ENCODE measurements around the gene JARID2. TPM values are rescaled to one million over a fixed set of nuclear protein-coding genes. Genes with fewer than 3 reads are reported as not detected.

JARID2 gene
- total RNA-seq, 4 donors from 2014 or later: 6.6 to 8.1 (median 7.5) TPM

GRCh38 chr6:15553031-15553430 is 307.2 kb downstream of the JARID2 start:
- Histone ChIP-seq H3K27me3 (no peaks in the 10 kb centered on the region), H3K27ac (no peak overlapping the region), H3K9me3 (no peaks in the 10 kb centered on the region), H3K36me3 (no peaks in the 10 kb centered on the region), H3K4me3 (replicated peaks in 1 of 3) (no peak overlapping the region), H3K4me1 (peaks cover 11 to 32% of the 10 kb centered on the region in 2 donors)
- WGBS, 2 donors: 95 to 97% methylated on average over 2 of the region's 2 CpGs
- TF ChIP-seq POLR2A (IDR thresholded peaks at IDR 0.05): no peak
- TF ChIP-seq CTCF (IDR thresholded peaks at IDR 0.05): no peak
- no peak for DNase-seq
- intact Hi-C loops (cut with DNase I): no loop called here

GRCh38 chr6:15553736-15554294 is 307.9 kb downstream of the JARID2 start:
- intact Hi-C loops (cut with DNase I): no loop called here
- Histone ChIP-seq H3K4me1 (peaks cover 11 to 32% of the 10 kb centered on the region in 2 donors), H3K27ac (no peak overlapping the region), H3K9me3 (no peaks in the 10 kb centered on the region), H3K27me3 (no peaks in the 10 kb centered on the region), H3K36me3 (no peaks in the 10 kb centered on the region), H3K4me3 (replicated peaks in 1 of 3) (no peak overlapping the region)
- 84 to 96% methylated on average over 4 of the region's 4 CpGs for WGBS, 2 donors
- no peak for DNase-seq
- TF ChIP-seq CTCF (IDR thresholded peaks at IDR 0.05): no peak
- TF ChIP-seq POLR2A (IDR thresholded peaks at IDR 0.05): no peak

- Histone ChIP-seq H3K27ac (no peak overlapping the region), H3K27me3 (no peaks in the 10 kb centered on the region), H3K36me3 (no peaks in the 10 kb centered on the region), H3K4me3 (replicated peaks in 1 of 3) (no peak overlapping the region), H3K9me3 (no peaks in the 10 kb centered on the region), H3K4me1 (peaks cover 11 to 32% of the 10 kb centered on the region in 2 donors)
- DNase-seq: no peak
- 96 to 98% methylated on average over 6 of the region's 6 CpGs for WGBS, 2 donors
- TF ChIP-seq CTCF (IDR thresholded peaks at IDR 0.05) (no peak), POLR2A (IDR thresholded peaks at IDR 0.05) (no peak)
- intact Hi-C loops (cut with DNase I): no loop called here
Observed at GRCh38 chr6:15554728-15555100, 308.8 kb downstream of the JARID2 start.

- intact Hi-C loops (cut with DNase I): no loop called here
- no peak overlapping the region for H3K4me3 ChIP-seq (replicated peaks in 1 of 3)
- H3K36me3 ChIP-seq: no peaks in the 10 kb centered on the region
- DNase-seq: no peak
- 89 to 91% methylated on average over 5 of the region's 5 CpGs for WGBS, 2 donors
- H3K4me1 ChIP-seq: peaks cover 12 to 35% of the 10 kb centered on the region in 2 donors
- H3K27ac ChIP-seq: no peak overlapping the region
- H3K9me3 ChIP-seq: no peaks in the 10 kb centered on the region
- TF ChIP-seq CTCF (IDR thresholded peaks at IDR 0.05) (no peak), POLR2A (IDR thresholded peaks at IDR 0.05) (no peak)
- no peaks in the 10 kb centered on the region for H3K27me3 ChIP-seq
Observed at GRCh38 chr6:15555101-15556038, 309.5 kb downstream of the JARID2 start.

- Histone ChIP-seq H3K27me3 (no peaks in the 10 kb centered on the region), H3K36me3 (no peaks in the 10 kb centered on the region), H3K27ac (no peak overlapping the region), H3K4me1 (peaks cover 13 to 29% of the 10 kb centered on the region in 2 donors), H3K4me3 (replicated peaks in 1 of 3) (no peak overlapping the region), H3K9me3 (no peaks in the 10 kb centered on the region)
- no peak for TF ChIP-seq POLR2A (IDR thresholded peaks at IDR 0.05)
- TF ChIP-seq CTCF (IDR thresholded peaks at IDR 0.05): no peak
- DNase-seq: no peak
- intact Hi-C loops (cut with DNase I): no loop called here
- 97 to 100% methylated on average over 1 of the region's 1 CpG for WGBS, 2 donors
Observed at GRCh38 chr6:15556711-15557110, 310.8 kb downstream of the JARID2 start.

Data from thyroid gland (tissue), 4 donors.